Astrocyte (in vitro differentiated cells and primary cell): ENCODE results near the gene ECI2.

ENCODE experiments used
- CTCF ChIP-seq: IDR thresholded peaks from 2 replicates; pipeline ENCODE4 v1.5.1; 2011; ENCODE audit warnings: low read depth, mild to moderate bottlenecking, inconsistent platforms, low read length, moderate library complexity; ENCODE audit not compliant: insufficient read depth
- EZH2 ChIP-seq: IDR thresholded peaks from 2 replicates; pipeline ENCODE4 v1.6.1; 2012; ENCODE audit warnings: mild to moderate bottlenecking, low read length, inconsistent platforms; ENCODE audit not compliant: insufficient read depth

GRCh38 chr6:4101298-4101697, 34.1 kb downstream of the ECI2 start:
- TF ChIP-seq CTCF (no peak), EZH2 (no peak)
